ENCODE results near the gene SERPINB11. TPM values are rescaled to one million over a fixed set of nuclear protein-coding genes. Genes with fewer than 3 reads are reported as not detected.

The SERPINB11 gene
- total RNA-seq, 1 experiment from 2014 or later = not detected

DNA sequence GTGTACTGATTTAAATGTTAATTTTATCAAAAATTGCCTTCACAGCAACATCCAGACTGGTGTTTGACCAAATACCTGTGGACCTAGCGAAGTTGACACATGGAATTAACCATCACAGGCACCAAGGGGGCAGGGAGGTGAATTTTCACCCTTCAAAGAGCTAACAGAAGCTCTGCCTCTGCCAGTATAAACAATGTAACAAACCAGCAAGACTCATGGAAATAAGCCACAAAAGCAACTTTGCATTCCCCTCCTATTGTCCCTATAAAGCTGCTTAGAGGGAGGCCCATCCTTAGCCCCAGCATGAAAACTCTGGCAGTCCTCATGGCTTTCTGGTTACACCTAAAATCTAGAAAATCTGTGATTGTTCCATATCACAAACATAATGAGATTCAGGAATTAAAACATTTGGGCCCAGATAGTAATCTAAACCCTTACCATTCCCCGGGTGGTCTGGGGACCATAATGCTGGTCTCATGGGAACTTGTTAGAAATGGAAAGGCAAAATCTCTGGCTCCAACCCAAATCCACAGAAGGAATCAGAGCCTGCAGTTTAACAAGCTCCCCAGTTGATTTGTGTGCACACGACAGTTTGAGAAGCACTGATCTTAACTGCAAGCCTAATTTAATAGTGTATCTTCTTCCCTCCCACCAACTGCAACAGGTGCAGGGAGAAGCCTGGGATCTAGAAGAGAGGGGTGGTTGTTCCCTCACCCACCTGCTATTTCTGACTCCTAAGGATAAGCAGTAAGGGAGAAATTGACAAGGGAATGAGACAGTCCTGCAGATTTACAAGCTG is 23.1 kb downstream of the SERPINB11 start:
- Mint-ChIP-seq H3K9me3 (no peaks in the 10 kb centered on the region; the same call in 1 of the 2 replicates), H3K27ac (no peak overlapping the region), H3K4me1 (peaks cover 7% of the 10 kb centered on the region), H3K27me3 (ENCODE audit: low read depth) (no peaks in the 10 kb centered on the region; the same call in 1 of the 2 replicates), H3K36me3 (no peaks in the 10 kb centered on the region), H3K4me3 (no peak overlapping the region)
- TF ChIP-seq ETV6 (CRISPR knock-in tag; IDR thresholded peaks at IDR 0.05) = no peak
- no peak for TF ChIP-seq ZNF671 (CRISPR knock-in tag; IDR thresholded peaks at IDR 0.05)
- no peak for TF ChIP-seq PREB (CRISPR knock-in tag; IDR thresholded peaks at IDR 0.05; ENCODE audit: borderline replicate concordance)
- TF ChIP-seq SP1 (CRISPR knock-in tag; conservative IDR thresholded peaks at IDR 0.05) = no peak
- DNase-seq (ENCODE audit: low spot score) (no peak), ATAC-seq (peak; percentile 60)
- ChIA-PET POLR2A (no interaction called here), CTCF (no interaction called here)

- Mint-ChIP-seq H3K36me3 (no peaks in the 10 kb centered on the region), H3K4me1 (peaks cover 5% of the 10 kb centered on the region), H3K9me3 (no peaks in the 10 kb centered on the region), H3K27ac (no peak overlapping the region), H3K4me3 (no peak overlapping the region), H3K27me3 (ENCODE audit: low read depth) (no peaks in the 10 kb centered on the region; the same call in 1 of the 2 replicates)
- no peak for TF ChIP-seq ZSCAN18 (CRISPR knock-in tag; IDR thresholded peaks at IDR 0.05)
- TF ChIP-seq GABPB1 (CRISPR knock-in tag; IDR thresholded peaks at IDR 0.05) = no peak
- no peak for TF ChIP-seq RORB (CRISPR knock-in tag; IDR thresholded peaks at IDR 0.05)
- TF ChIP-seq CREB1 (CRISPR knock-in tag; IDR thresholded peaks at IDR 0.05) = no peak
- TF ChIP-seq, protein P1, sequence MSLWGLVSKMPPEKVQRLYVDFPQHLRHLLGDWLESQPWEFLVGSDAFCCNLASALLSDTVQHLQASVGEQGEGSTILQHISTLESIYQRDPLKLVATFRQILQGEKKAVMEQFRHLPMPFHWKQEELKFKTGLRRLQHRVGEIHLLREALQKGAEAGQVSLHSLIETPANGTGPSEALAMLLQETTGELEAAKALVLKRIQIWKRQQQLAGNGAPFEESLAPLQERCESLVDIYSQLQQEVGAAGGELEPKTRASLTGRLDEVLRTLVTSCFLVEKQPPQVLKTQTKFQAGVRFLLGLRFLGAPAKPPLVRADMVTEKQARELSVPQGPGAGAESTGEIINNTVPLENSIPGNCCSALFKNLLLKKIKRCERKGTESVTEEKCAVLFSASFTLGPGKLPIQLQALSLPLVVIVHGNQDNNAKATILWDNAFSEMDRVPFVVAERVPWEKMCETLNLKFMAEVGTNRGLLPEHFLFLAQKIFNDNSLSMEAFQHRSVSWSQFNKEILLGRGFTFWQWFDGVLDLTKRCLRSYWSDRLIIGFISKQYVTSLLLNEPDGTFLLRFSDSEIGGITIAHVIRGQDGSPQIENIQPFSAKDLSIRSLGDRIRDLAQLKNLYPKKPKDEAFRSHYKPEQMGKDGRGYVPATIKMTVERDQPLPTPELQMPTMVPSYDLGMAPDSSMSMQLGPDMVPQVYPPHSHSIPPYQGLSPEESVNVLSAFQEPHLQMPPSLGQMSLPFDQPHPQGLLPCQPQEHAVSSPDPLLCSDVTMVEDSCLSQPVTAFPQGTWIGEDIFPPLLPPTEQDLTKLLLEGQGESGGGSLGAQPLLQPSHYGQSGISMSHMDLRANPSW (CRISPR knock-in tag; conservative IDR thresholded peaks at IDR 0.05; ENCODE audit: low read depth) = no peak
- TF ChIP-seq KAT7 (CRISPR knock-in tag; IDR thresholded peaks at IDR 0.05; ENCODE audit: borderline replicate concordance) = no peak
- no peak for TF ChIP-seq FOXP1 (CRISPR knock-in tag; IDR thresholded peaks at IDR 0.05; ENCODE audit: borderline replicate concordance)
- TF ChIP-seq, protein P2, sequence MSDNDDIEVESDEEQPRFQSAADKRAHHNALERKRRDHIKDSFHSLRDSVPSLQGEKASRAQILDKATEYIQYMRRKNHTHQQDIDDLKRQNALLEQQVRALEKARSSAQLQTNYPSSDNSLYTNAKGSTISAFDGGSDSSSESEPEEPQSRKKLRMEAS (CRISPR knock-in tag; IDR thresholded peaks at IDR 0.05) = no peak
- TF ChIP-seq, protein P3, sequence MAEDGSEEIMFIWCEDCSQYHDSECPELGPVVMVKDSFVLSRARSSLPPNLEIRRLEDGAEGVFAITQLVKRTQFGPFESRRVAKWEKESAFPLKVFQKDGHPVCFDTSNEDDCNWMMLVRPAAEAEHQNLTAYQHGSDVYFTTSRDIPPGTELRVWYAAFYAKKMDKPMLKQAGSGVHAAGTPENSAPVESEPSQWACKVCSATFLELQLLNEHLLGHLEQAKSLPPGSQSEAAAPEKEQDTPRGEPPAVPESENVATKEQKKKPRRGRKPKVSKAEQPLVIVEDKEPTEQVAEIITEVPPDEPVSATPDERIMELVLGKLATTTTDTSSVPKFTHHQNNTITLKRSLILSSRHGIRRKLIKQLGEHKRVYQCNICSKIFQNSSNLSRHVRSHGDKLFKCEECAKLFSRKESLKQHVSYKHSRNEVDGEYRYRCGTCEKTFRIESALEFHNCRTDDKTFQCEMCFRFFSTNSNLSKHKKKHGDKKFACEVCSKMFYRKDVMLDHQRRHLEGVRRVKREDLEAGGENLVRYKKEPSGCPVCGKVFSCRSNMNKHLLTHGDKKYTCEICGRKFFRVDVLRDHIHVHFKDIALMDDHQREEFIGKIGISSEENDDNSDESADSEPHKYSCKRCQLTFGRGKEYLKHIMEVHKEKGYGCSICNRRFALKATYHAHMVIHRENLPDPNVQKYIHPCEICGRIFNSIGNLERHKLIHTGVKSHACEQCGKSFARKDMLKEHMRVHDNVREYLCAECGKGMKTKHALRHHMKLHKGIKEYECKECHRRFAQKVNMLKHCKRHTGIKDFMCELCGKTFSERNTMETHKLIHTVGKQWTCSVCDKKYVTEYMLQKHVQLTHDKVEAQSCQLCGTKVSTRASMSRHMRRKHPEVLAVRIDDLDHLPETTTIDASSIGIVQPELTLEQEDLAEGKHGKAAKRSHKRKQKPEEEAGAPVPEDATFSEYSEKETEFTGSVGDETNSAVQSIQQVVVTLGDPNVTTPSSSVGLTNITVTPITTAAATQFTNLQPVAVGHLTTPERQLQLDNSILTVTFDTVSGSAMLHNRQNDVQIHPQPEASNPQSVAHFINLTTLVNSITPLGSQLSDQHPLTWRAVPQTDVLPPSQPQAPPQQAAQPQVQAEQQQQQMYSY (CRISPR knock-in tag; IDR thresholded peaks at IDR 0.05) = no peak
- TF ChIP-seq ZNF423 (CRISPR knock-in tag; IDR thresholded peaks at IDR 0.05) = no peak
- no peak for TF ChIP-seq ZNF263 (CRISPR knock-in tag; IDR thresholded peaks at IDR 0.05; ENCODE audit: low read depth)
- no peak for TF ChIP-seq E2F4 (CRISPR knock-in tag; IDR thresholded peaks at IDR 0.05; ENCODE audit: borderline replicate concordance, low read depth)
- no peak for DNase-seq (ENCODE audit: low spot score)
- ATAC-seq = no peak
- ChIA-PET CTCF (no interaction called here), POLR2A (no interaction called here)
Measured at GRCh38 chr18:63730773-63731172, 28.0 kb downstream of the SERPINB11 start.

Data from WTC11 (cell line).